SU-DHL-6 (cell line): ENCODE measurements around the gene TAF11L9.
"Not testable (repeated sequence)": the region's sequence is repeated elsewhere in the genome, so short reads cannot be mapped to it uniquely, and the experiment has no call there.

ENCODE experiments used
- H2AFZ ChIP-seq: fragments of 200-600 bp; sonication (generic); 2 replicates; pipeline ENCODE4 v1.6.1; 2014; ENCODE audit warnings: low read depth, mild to moderate bottlenecking, moderate library complexity, mixed read lengths, antibody characterized with exemption, low read length; ENCODE audit not compliant: severe bottlenecking
- H3F3A ChIP-seq: fragments of 200-600 bp; shearing (Covaris generic); 2 replicates; pipeline ENCODE4 v1.6.0; 2016; ENCODE audit warnings: antibody characterized with exemption, mild to moderate bottlenecking; ENCODE audit not compliant: insufficient read depth
- H3K27ac ChIP-seq: fragments of 200-600 bp; sonication (generic); 2 replicates; pipeline ENCODE4 v1.5.1; 2016; ENCODE audit warnings: low read depth, mild to moderate bottlenecking, low read length, moderate library complexity, mixed read lengths
- H3K27me3 ChIP-seq: fragments of 200-600 bp; sonication (generic), shearing (Covaris generic); 2 replicates; pipeline ENCODE4 v1.6.0; 2014; ENCODE audit warnings: mild to moderate bottlenecking, low read length
- H3K36me3 ChIP-seq: fragments of 200-600 bp; sonication (generic); 2 replicates; pipeline ENCODE4 v1.6.1; 2014; ENCODE audit warnings: mild to moderate bottlenecking, low read length, mixed read lengths
- H3K4me2 ChIP-seq: fragments of 300-600, 200-600 bp; shearing (Covaris generic), sonication (generic); 2 replicates; pipeline ENCODE4 v1.6.0; 2014; ENCODE audit warnings: low read length, low read depth, mild to moderate bottlenecking; ENCODE audit not compliant: poor library complexity, severe bottlenecking
- H3K4me3 ChIP-seq: fragments of 200-600 bp; sonication (generic); 2 replicates; pipeline ENCODE4 v1.5.1; 2014; ENCODE audit warnings: antibody characterized with exemption, low read length, mild to moderate bottlenecking, mixed read lengths; ENCODE audit not compliant: insufficient read depth, poor library complexity, severe bottlenecking
- H3K79me2 ChIP-seq: fragments of 200-600 bp; sonication (generic); 2 replicates; pipeline ENCODE4 v1.6.1; 2014; ENCODE audit warnings: mild to moderate bottlenecking, low read length, moderate library complexity; ENCODE audit not compliant: insufficient read depth
- H3K9ac ChIP-seq: fragments of 200-600 bp; sonication (generic); 2 replicates; pipeline ENCODE4 v1.7.0; 2014; ENCODE audit warnings: mild to moderate bottlenecking, low read length
- H3K9me2 ChIP-seq: fragments of 200-600 bp; sonication (generic); replicated peaks from 2 replicates; pipeline ENCODE4 v1.6.1; 2014; ENCODE audit warnings: low read length; ENCODE audit not compliant: insufficient read depth
- H3K9me3 ChIP-seq: fragments of 200-600 bp; sonication (generic); 2 replicates; pipeline ENCODE4 v1.6.1; 2014; ENCODE audit warnings: low read length, mixed read lengths; ENCODE audit not compliant: insufficient read depth
- H4K20me1 ChIP-seq: fragments of 200-600 bp; sonication (generic); 2 replicates; pipeline ENCODE4 v1.6.1; 2014; ENCODE audit warnings: low read depth, mild to moderate bottlenecking, antibody characterized with exemption, low read length, moderate library complexity, mixed read lengths
- EZH2phosphoT487 ChIP-seq: fragments of 200-600 bp; sonication (generic), shearing (Covaris generic); conservative IDR thresholded peaks from 2 replicates; pipeline ENCODE4 v1.6.1; 2018; ENCODE audit warnings: mild to moderate bottlenecking, antibody characterized with exemption, low read length, moderate library complexity, mixed read lengths
- TF ChIP-seq, protein P1 (sequence below): fragments of 200-600 bp; sonication (generic); IDR thresholded peaks from one replicate; pipeline ENCODE4 v1.5.1; 2017; ENCODE audit warnings: antibody characterized with exemption, mild to moderate bottlenecking, low read length, moderate library complexity; ENCODE audit not compliant: insufficient read depth, poor library complexity, severe bottlenecking

The TAF11L9 gene

DNA sequence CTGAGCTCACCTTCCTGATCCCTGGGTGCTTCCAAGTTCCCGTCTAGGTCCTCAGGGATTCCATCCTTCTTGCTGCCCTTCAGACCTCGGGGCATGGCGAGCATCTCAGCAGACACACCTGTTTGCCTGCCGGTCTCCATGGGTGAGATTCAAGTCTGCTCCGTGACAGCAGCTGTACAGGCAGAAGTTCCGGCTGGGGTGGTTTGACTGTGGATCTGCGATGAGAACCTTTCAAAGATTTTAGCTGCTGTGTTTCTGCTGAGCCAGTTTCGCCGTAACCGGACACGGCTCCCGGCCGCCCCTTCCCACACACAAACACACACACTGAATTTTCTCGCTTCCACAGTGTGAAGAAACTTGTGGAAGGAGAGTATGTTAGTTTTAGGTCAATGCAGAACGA lies at the start of gene TAF11L9:
TAF11L9 (minus strand) TSS at position 140 of the 400 bp plus-strand sequence.
- H3K4me2 ChIP-seq, H3K27ac ChIP-seq: not testable (repeated sequence)

DNA sequence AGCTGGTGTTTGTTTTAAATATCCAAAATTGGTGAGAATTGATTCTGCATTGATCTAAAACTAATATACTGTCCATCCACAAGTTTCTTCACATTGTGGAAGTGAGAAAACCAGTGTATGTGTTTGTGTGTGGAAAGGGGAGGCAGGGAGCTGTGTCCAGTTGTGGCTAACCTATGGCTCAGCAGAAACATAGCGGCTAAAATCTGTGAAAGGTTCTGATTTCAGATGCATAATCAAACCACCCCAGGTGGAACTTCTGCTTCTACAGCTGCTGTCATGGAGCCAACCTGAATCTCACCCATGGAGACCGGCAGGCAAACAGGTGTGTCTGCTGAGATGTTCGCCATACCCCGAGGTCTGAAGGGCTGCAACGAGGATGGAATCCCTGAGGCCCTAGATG lies 40.0 kb upstream of the TAF11L9 start, which contains the start of gene TAF11L14:
TAF11L14 (plus strand) TSS at position 301 of the 400 bp plus-strand sequence.
- no peaks in the 10 kb centered on the region for H3K36me3 ChIP-seq
- no peaks in the 10 kb centered on the region for H3F3A ChIP-seq
- no peaks in the 10 kb centered on the region for H4K20me1 ChIP-seq
- no peak within 1 kb of the TSS for H3K4me2 ChIP-seq
- H3K27me3 ChIP-seq, result no peaks in the 10 kb centered on the region
- no peaks in the 10 kb centered on the region for H3K9me2 ChIP-seq
- H3K4me3 ChIP-seq, result no peak within 1 kb of the TSS
- H3K27ac ChIP-seq, result no peak within 1 kb of the TSS
- no peak within 1 kb of the TSS for H2AFZ ChIP-seq
- no peaks in the 10 kb centered on the region for H3K79me2 ChIP-seq
- no peak for TF ChIP-seq EZH2phosphoT487
- TF ChIP-seq, protein P1, sequence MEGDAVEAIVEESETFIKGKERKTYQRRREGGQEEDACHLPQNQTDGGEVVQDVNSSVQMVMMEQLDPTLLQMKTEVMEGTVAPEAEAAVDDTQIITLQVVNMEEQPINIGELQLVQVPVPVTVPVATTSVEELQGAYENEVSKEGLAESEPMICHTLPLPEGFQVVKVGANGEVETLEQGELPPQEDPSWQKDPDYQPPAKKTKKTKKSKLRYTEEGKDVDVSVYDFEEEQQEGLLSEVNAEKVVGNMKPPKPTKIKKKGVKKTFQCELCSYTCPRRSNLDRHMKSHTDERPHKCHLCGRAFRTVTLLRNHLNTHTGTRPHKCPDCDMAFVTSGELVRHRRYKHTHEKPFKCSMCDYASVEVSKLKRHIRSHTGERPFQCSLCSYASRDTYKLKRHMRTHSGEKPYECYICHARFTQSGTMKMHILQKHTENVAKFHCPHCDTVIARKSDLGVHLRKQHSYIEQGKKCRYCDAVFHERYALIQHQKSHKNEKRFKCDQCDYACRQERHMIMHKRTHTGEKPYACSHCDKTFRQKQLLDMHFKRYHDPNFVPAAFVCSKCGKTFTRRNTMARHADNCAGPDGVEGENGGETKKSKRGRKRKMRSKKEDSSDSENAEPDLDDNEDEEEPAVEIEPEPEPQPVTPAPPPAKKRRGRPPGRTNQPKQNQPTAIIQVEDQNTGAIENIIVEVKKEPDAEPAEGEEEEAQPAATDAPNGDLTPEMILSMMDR, result no peak
- H3K9ac ChIP-seq, result no peak within 1 kb of the TSS
- no peaks in the 10 kb centered on the region for H3K9me3 ChIP-seq

More for the DNA sequence above, at the start of gene TAF11L9:
- H3K79me2 ChIP-seq, H2AFZ ChIP-seq, H3K4me3 ChIP-seq, H3K27me3 ChIP-seq, H3K9ac ChIP-seq, H3K36me3 ChIP-seq, H3K9me2 ChIP-seq, H3F3A ChIP-seq, H3K9me3 ChIP-seq, H4K20me1 ChIP-seq: not testable (repeated sequence)

DNA sequence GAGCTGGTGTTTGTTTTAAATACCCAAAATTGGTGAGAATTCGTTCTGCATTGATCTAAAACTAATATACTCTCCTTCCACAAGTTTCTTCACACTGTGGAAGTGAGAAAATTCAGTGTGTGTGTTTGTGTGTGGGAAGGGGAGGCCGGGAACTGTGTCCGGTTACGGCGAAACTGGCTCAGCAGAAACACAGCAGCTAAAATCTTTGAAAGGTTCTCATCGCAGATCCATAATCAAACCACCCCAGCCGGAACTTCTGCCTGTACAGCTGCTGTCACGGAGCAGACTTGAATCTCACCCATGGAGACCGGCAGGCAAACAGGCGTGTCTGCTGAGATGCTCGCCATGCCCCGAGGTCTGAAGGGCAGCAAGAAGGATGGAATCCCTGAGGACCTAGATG lies 37.6 kb upstream of the TAF11L9 start, which contains the start of gene TAF11L13:
TAF11L13 (plus strand) TSS at position 301 of the 400 bp plus-strand sequence.
- H3K4me2 ChIP-seq, H2AFZ ChIP-seq, H3K9me3 ChIP-seq, H3K79me2 ChIP-seq, H3F3A ChIP-seq, H3K9me2 ChIP-seq, H3K27me3 ChIP-seq, H3K9ac ChIP-seq, H3K36me3 ChIP-seq, H4K20me1 ChIP-seq, H3K27ac ChIP-seq, H3K4me3 ChIP-seq: not testable (repeated sequence)

DNA sequence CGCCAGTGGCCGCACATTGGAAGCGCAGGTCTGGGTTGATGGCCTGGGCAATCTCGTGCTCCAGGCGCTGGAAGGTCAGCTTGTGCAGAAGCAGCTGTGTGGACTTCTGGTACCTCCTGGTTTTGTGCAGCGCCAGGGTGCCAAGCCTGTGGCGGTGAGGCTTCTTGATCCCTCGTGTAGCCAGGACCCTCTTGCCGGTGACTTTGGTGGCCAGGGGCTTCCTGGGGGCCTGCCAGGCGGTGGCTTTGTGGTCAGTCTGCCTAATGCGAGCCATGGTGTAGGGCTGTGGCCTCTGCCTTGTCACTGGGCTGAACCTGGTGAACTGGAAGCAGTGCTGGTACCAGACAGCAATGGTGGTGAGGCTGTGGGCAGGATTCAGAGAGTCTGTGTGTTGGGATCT lies 31.5 kb upstream of the TAF11L9 start:
- no peaks in the 10 kb centered on the region for H3F3A ChIP-seq
- H3K4me3 ChIP-seq, result no peak overlapping the region
- no peak overlapping the region for H3K4me2 ChIP-seq
- H3K9ac ChIP-seq, result no peak overlapping the region
- H3K9me3 ChIP-seq, result no peaks in the 10 kb centered on the region
- H3K36me3 ChIP-seq, result no peaks in the 10 kb centered on the region
- no peaks in the 10 kb centered on the region for H4K20me1 ChIP-seq
- H3K27me3 ChIP-seq, result no peaks in the 10 kb centered on the region
- no peak overlapping the region for H2AFZ ChIP-seq
- H3K79me2 ChIP-seq, result no peaks in the 10 kb centered on the region
- H3K9me2 ChIP-seq, result no peaks in the 10 kb centered on the region
- TF ChIP-seq EZH2phosphoT487, result no peak
- TF ChIP-seq, protein P1, result no peak
- H3K27ac ChIP-seq, result no peak overlapping the region
